AG09309 (cell line): ENCODE results near the gene CTSW.
A peak's percentile ranks its signal among the peaks of the same experiment; 100 is the strongest.

ENCODE experiments used
- DNase-seq: peaks from one replicate; pipeline ENCODE4 v3.0.0-alpha.2; 2010; ENCODE audit warnings: low read depth
- H3K4me3 ChIP-seq: 2 replicates; pipeline ENCODE4 v1.5.1; 2011; ENCODE audit warnings: mild to moderate bottlenecking, low read depth, low read length, moderate library complexity; ENCODE audit not compliant: control insufficient read depth
- CTCF ChIP-seq: IDR thresholded peaks from 2 replicates; pipeline ENCODE4 v1.5.1; 2011; ENCODE audit warnings: mild to moderate bottlenecking, low read depth, low read length, inconsistent platforms; ENCODE audit not compliant: insufficient read depth, control insufficient read depth; ENCODE audit errors: missing control alignments

CTSW gene

GRCh38 chr11:65880027-65880426 lies 390 bp downstream of the CTSW start:
- no peak for TF ChIP-seq CTCF
- no peak overlapping the region for H3K4me3 ChIP-seq
- no peak for DNase-seq

GRCh38 chr11:65880844-65881421 lies 1.3 kb downstream of the CTSW start:
- no peak overlapping the region for H3K4me3 ChIP-seq
- DNase-seq: no peak
- no peak for TF ChIP-seq CTCF

GRCh38 chr11:65882120-65883057 lies 2.8 kb downstream of the CTSW start:
- no peak overlapping the region for H3K4me3 ChIP-seq
- DNase-seq: no peak
- TF ChIP-seq CTCF: no peak

- TF ChIP-seq CTCF: no peak
- H3K4me3 ChIP-seq: no peak overlapping the region
- no peak for DNase-seq
Observed at GRCh38 chr11:65883058-65883761, 3.6 kb downstream of the CTSW start.

GRCh38 chr11:65883786-65884715 lies 4.4 kb downstream of the CTSW start:
- no peak for TF ChIP-seq CTCF
- H3K4me3 ChIP-seq: no peak overlapping the region
- DNase-seq: no peak

GRCh38 chr11:65884716-65885092 lies 5.1 kb downstream of the CTSW start:
- peak; percentile 100 for TF ChIP-seq CTCF
- DNase-seq: no peak
- no peak overlapping the region for H3K4me3 ChIP-seq
